Kidney epithelial cell (primary cell): Measurements from ENCODE around the gene RALGPS1. TPM values are rescaled to one million over a fixed set of nuclear protein-coding genes. Genes with fewer than 3 reads are reported as not detected.

ENCODE experiments used
- DNase-seq: peaks from one replicate; pipeline ENCODE4 v3.0.0-alpha.2; 2010; ENCODE audit warnings: low read depth
- H3K27me3 ChIP-seq: 2 replicates; pipeline ENCODE4 v1.6.0; 2011; ENCODE audit warnings: low read length; ENCODE audit not compliant: control insufficient read depth, insufficient read depth
- H3K36me3 ChIP-seq: 2 replicates; pipeline ENCODE4 v1.5.1; 2011; ENCODE audit warnings: low read length; ENCODE audit not compliant: control insufficient read depth, insufficient read depth
- H3K4me3 ChIP-seq: 2 replicates; pipeline ENCODE4 v1.5.1; 2011; ENCODE audit warnings: low read depth, mild to moderate bottlenecking, control low read depth, low read length
- total RNA-seq: library from RNA; depleted of rRNA; stranded (reverse); fragments of >200 nt; gene quantifications from 2 replicates; pipeline ENCODE4 v1.2.3, GENCODE V29; 2015
- TF ChIP-seq, protein P1 (sequence below): IDR thresholded peaks from 2 replicates; pipeline ENCODE4 v1.5.1; 2011; ENCODE audit warnings: mild to moderate bottlenecking, moderate library complexity, low read length, control low read depth, inconsistent platforms; ENCODE audit not compliant: insufficient read depth, poor library complexity, severe bottlenecking

Gene RALGPS1
- total RNA-seq, 1 donor from 2014 or later, result 5.6 TPM

DNA sequence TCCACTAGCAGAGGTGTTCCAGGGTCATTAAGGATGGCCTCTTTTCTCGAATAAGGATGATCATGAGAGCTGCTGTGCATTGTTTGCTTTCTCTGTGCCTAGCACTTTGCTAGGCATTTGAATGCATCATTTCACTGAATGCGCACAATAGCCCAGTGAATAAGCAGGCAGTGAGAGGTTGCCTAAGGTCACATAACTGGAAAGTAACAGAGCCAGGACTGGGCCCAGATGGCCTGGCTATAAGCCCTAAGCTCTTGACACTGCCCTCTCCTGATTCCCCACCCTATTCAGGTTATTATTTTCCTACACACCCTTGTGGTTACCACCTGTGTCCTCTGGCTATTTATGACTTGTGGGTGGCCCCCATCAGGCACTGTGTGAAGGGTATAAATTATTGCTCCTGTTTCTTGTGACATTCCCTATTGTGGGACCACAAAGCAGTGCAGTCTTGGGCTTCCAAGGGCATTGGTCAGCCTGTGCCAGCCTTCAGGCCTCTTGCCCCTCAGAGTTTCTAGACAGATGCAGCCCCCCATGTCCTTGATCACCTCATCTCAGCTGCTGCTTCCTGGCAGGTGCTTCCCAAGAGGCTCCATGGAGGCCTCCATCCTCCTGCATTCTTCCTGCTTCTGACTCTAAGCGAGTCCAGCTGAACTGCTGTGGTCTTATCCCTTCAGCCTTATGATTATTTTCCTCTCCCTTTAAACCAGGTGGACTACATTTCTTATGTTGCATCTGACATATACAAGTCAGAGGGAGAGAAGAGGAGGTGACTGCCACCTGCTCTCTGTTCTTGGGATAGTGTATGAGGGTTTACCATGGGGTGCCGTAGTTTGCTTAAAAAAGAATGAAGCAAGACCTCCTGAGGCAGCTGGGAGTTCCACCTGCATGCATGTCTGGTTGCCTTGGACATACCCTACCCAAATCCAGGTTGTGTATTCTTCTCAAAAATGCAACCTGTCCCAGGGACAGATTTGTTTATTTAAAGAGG, 160.3 kb downstream of the RALGPS1 start:
- TF ChIP-seq, protein P1, sequence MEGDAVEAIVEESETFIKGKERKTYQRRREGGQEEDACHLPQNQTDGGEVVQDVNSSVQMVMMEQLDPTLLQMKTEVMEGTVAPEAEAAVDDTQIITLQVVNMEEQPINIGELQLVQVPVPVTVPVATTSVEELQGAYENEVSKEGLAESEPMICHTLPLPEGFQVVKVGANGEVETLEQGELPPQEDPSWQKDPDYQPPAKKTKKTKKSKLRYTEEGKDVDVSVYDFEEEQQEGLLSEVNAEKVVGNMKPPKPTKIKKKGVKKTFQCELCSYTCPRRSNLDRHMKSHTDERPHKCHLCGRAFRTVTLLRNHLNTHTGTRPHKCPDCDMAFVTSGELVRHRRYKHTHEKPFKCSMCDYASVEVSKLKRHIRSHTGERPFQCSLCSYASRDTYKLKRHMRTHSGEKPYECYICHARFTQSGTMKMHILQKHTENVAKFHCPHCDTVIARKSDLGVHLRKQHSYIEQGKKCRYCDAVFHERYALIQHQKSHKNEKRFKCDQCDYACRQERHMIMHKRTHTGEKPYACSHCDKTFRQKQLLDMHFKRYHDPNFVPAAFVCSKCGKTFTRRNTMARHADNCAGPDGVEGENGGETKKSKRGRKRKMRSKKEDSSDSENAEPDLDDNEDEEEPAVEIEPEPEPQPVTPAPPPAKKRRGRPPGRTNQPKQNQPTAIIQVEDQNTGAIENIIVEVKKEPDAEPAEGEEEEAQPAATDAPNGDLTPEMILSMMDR, result no peak
- Histone ChIP-seq H3K36me3 (no peaks in the 10 kb centered on the region), H3K4me3 (no peak overlapping the region), H3K27me3 (no peaks in the 10 kb centered on the region)
- no peak for DNase-seq

DNA sequence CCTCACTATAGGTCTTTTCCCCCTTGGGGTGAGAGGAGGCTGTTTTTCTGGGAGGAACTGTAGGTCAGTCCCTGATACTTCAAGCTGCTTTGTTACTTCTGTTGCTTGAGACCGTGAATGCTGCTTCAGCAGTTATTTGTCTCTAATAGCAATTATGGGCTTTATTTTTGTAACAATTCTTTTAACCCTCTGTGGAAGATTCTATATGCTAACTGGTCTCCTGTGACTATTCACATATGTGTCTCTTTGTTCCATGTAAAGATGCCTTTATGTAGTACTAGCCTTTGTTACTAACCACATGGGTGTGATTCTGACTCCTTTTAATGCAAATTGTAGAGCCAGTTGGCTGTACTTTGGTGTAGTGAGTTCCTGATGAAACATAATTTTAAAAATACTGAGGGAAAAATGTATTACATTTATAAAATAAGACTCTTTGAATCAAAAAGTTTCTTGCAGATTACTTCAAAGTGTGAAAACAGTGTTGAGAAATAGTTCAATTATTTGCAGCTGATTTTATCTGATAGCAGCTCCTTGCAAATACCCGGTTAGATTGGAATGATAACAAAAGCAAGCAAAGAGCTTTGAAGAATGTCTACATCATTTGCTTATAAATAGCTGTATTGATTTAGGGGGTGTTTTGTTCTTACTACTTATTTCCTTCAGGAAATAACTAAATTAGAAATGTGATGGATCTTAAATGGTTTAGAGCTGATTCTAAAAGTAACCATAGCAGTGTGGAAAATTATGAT, 161.2 kb downstream of the RALGPS1 start:
- Histone ChIP-seq H3K36me3 (no peaks in the 10 kb centered on the region), H3K4me3 (no peak overlapping the region), H3K27me3 (no peaks in the 10 kb centered on the region)
- DNase-seq, result no peak
- TF ChIP-seq, protein P1, result no peak

GRCh38 chr9:127076860-127077643, 162.5 kb downstream of the RALGPS1 start:
- Histone ChIP-seq H3K27me3 (no peaks in the 10 kb centered on the region), H3K36me3 (no peaks in the 10 kb centered on the region), H3K4me3 (no peak overlapping the region)
- TF ChIP-seq, protein P1, result no peak
- DNase-seq, result no peak

- DNase-seq, result no peak
- TF ChIP-seq, protein P1, result no peak
- H3K27me3 ChIP-seq, result no peaks in the 10 kb centered on the region
- H3K4me3 ChIP-seq, result no peak overlapping the region
- no peaks in the 10 kb centered on the region for H3K36me3 ChIP-seq
Observed at GRCh38 chr9:127077644-127077946, 163.0 kb downstream of the RALGPS1 start.

DNA sequence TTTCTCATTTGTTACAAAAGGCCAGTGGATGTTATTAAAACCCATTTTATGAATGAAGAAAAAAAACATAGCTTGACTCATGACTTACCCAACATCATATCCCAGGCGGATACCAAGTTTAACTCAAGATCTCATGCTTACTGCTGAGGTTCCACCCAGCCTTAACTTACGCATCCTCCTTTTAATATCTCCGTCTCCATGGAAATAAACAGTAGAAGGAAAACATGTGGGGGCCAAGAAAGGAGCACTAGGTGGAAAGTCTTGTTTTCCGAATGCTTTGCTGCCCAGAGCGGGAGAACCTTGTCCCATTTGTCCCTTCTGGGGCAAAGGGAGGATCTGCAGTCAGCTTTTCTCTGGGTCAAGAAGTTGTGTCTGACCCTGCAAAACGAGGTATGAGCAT, 163.8 kb downstream of the RALGPS1 start:
- H3K4me3 ChIP-seq, result no peak overlapping the region
- H3K27me3 ChIP-seq, result no peaks in the 10 kb centered on the region
- TF ChIP-seq, protein P1, result no peak
- no peak for DNase-seq
- no peaks in the 10 kb centered on the region for H3K36me3 ChIP-seq
